Fibroblast of pulmonary artery (primary cell): ENCODE measurements around the gene PSMB11.

ENCODE experiments used
- DNase-seq: peaks from one replicate; pipeline ENCODE4 v3.0.0-alpha.2; 2010; ENCODE audit warnings: low read depth
- H3K4me3 ChIP-seq: replicated peaks from 2 replicates; pipeline ENCODE4 v1.5.1; 2011; ENCODE audit warnings: low read depth, mild to moderate bottlenecking, control low read depth, low read length, moderate library complexity
- CTCF ChIP-seq: IDR thresholded peaks from 2 replicates; pipeline ENCODE4 v1.5.1; 2011; ENCODE audit warnings: mild to moderate bottlenecking, control low read depth, low read length, inconsistent platforms; ENCODE audit errors: missing control alignments

PSMB11 gene

GRCh38 chr14:23044840-23045239 lies 2.8 kb downstream of the PSMB11 start:
- DNase-seq: no peak
- no peak for TF ChIP-seq CTCF
- H3K4me3 ChIP-seq: no peak overlapping the region

- no peak for TF ChIP-seq CTCF
- peak; percentile 40 for DNase-seq
Observed at GRCh38 chr14:23045419-23046357, 3.7 kb downstream of the PSMB11 start.

GRCh38 chr14:23047034-23047634 lies 5.1 kb downstream of the PSMB11 start:
- TF ChIP-seq CTCF: no peak
- peak; percentile 76 for DNase-seq
- H3K4me3 ChIP-seq: no peak overlapping the region

More at GRCh38 chr14:23045419-23046357, 3.7 kb downstream of the PSMB11 start:
- H3K4me3 ChIP-seq: no peak overlapping the region

- no peak for DNase-seq
- no peak for TF ChIP-seq CTCF
- H3K4me3 ChIP-seq: no peak overlapping the region
Observed at GRCh38 chr14:23047751-23048693, 6.0 kb downstream of the PSMB11 start.

GRCh38 chr14:23049011-23049410 lies 7.0 kb downstream of the PSMB11 start:
- no peak for DNase-seq
- H3K4me3 ChIP-seq: no peak overlapping the region
- no peak for TF ChIP-seq CTCF

GRCh38 chr14:23051141-23052057 lies 9.4 kb downstream of the PSMB11 start:
- no peak for DNase-seq
- TF ChIP-seq CTCF: no peak
- H3K4me3 ChIP-seq: no peak overlapping the region
